T1000 (cell line): ENCODE data around the gene RHBG.
"Not testable (repeated sequence)": the region's sequence is repeated elsewhere in the genome, so short reads cannot be mapped to it uniquely, and the experiment has no call there.

Source experiments
- DNase-seq: peaks from one replicate; lab custom pipeline; 2025; ENCODE audit warnings: mixed read lengths; lab: John Stamatoyannopoulos, UW

The RHBG gene

GRCh38 chr1:156360534-156360933 lies 8.5 kb upstream of the RHBG start:
- DNase-seq, result no peak

GRCh38 chr1:156365754-156366153 lies 3.3 kb upstream of the RHBG start:
- DNase-seq, result no peak

DNA sequence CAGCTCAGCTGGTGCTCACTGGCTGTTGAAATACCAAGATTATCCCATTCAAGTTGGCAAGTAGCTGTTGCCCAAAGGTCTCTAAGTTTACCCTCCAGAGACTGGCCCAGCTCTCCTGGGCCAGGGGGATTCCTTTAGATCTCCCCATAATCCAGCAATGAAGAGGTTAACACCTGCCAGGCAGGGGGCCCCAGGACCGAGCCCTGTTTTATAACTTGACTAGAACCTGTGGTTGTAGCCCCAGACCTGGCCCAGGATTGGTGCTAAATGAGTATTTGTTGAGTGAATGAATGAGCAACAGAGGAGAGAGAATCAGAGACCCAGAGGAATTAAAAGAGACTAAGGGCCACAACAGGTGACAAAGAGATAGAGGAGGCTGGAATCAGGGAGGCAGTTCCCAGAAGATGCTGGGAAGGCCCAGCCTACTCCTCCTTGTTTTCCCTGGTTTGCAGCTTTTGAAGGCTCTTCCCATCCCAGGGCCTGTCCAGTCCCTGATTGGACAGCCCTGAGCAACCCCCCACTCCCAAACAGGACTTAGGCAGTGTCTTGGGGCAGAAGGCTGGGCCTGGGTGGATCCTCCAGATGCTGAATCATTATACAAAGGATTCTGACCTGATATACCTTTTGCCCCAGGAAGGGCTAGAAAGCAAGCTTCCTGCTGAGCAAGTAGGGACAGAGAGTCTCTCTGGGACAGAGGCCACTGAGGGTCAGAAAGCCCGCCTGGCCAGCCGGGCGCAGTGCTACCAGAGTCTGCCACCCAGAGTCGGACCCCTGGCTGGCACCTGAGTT lies 2.4 kb upstream of the RHBG start:
- no peak for DNase-seq

GRCh38 chr1:156367383-156368156 lies 1.4 kb upstream of the RHBG start:
- DNase-seq, result no peak

- DNase-seq, result no peak
These were observed 803 bp upstream of the RHBG start for GRCh38 chr1:156368157-156368658.

DNA sequence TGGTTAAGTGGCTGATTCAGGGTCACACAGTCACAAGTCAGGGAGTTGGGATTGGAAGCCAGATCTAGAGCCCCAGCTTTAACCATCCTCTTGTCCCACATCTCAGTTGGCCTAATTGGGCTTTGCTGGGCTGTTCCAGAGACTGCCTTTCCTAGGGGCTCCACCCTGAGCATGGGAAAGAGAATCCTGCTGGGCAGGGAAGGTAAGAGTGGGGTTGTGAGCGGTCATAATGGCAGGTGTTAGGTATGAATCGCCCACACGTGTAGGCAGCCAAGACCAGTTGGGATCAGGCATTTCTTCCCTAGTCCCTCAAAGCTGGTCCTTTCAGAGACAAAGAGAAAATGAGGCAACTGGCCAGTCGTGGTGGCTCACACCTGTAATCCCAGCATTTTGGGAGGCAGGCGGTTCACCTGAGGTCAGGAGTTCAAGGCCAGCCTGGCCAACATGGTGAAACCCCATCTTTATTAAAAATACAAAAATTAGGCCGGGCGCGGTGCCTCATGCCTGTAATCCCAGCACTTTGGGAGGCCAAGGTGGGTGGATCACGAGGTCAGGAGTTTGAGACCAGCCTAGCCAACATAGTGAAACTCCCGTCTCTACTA lies 775 bp downstream of the RHBG start:
- not testable (repeated sequence) for DNase-seq

GRCh38 chr1:156371553-156372264 lies 2.7 kb downstream of the RHBG start:
- no peak for DNase-seq

GRCh38 chr1:156372265-156372586 lies 3.2 kb downstream of the RHBG start:
- DNase-seq, result no peak

DNA sequence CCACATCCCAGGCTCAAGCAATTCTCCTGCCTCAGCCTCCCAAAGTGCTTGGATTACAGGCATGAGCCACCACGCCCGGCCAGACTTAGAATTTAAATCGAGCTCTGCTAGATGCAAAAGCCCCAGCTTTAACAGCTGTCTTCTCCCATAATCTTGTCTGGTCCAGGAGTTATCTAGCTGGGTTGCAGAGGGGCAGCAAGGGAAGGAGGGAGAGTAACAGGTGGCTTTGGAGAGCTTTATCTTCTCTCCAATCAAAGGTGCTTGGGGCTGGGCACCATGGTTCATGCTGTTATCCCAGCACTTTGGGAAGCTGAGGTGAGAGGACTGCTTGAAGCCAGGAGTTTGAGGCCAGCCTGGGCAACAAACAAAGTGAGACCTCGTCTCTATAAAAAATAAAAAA lies 3.9 kb downstream of the RHBG start:
- no peak for DNase-seq

GRCh38 chr1:156373546-156373945 lies 4.5 kb downstream of the RHBG start:
- no peak for DNase-seq

- DNase-seq, result no peak
These were observed 7.1 kb downstream of the RHBG start for GRCh38 chr1:156376146-156376545.

DNA sequence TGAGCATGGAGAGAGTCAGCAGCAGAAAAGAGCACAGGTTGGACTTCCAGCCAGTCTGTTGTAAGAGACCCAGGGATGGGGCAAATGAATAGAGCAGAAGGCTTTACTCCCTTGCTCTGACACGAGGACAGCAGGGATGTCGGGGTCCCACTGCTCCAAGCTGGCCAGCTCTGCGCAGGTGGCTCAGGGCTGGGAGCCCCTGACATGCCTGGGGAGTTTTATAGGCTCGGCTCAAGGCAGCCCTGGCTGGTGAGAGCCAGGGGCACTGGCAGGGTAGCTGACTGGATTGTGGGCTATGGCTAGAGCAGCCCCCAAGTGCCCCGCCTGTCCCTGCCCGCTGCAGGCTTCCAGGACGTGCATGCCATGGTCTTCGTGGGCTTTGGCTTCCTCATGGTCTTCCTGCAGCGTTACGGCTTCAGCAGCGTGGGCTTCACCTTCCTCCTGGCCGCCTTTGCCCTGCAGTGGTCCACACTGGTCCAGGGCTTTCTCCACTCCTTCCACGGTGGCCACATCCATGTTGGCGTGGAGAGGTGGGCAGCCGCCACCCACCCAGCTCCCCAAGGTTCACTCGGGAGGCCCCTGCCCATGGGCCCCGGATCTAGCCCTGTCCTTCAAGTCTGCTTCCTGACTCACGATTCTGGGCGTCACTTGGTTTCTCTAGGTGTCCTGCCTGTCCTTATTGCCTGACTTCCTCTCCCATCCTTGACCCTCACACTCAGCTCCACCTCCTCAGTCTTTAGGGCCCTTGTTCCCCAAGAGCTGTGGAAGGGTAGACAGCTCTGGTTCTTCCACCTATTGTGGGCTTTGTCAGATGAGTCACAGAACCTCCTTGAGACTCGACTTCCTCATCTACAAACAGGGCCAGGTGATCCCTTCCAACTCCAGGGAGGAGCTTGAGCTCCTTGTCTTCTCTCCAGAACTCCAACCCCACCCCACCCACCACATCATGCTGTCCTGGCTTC lies 8.2 kb downstream of the RHBG start:
- no peak for DNase-seq

GRCh38 chr1:156378557-156378956 lies 9.5 kb downstream of the RHBG start:
- no peak for DNase-seq

GRCh38 chr1:156379420-156380165 lies 10.6 kb downstream of the RHBG start:
- DNase-seq, result no peak

DNA sequence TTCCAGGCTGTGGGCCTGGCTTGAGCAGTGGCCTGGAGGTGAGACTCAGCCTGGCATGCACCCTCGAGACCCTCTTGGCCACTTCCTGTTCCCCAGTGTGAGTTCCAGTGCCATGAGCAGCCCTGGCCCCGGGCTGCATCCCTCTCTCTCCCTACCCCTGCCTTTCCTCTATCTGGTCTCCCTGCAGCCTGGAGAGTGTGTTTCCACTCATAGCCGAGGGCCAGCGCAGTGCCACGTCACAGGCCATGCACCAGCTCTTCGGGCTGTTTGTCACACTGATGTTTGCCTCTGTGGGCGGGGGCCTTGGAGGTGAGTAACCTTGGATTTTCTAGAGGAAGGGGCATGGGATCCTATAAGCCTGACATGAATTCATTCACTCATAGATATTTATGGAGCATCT lies 13.6 kb downstream of the RHBG start:
- DNase-seq, result no peak

- DNase-seq, result no peak
These were observed 14.0 kb downstream of the RHBG start for GRCh38 chr1:156383023-156383422.

DNA sequence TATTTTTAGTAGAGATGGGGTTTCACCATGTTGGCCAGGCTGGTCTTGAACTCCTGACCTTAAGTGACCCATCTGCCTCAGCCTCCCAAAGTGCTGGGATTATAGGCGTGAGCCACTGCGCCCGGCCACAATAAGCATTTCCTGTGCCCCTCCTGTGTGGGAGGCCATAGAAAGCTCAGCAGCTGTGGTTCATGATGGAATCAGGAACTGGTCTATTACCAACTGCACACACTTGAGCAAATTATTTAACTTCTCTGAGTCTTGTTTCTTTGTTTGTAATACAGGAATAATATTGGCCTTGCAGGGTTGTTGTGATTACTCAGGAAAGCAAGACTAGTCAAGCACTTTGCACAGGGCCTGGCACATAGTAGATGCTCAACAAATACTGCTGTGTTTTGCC lies 15.0 kb downstream of the RHBG start:
- DNase-seq, result no peak

DNA sequence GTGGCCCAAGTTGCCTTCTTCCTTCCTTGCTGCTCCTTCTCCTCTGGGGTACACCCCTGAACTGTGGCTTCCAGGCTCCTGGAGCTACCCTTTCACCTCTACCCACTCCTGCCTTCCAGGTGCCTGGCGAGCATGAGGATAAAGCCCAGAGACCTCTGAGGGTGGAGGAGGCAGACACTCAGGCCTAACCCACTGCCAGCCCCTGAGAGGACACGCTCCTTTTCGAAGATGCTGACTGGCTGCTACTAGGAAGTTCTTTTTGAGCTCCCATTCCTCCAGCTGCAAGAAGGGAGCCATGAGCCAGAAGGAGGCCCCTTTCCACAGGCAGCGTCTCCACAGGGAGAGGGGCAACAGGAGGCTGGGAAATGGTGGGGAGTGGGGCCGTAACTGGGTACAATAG lies 15.6 kb downstream of the RHBG start:
- DNase-seq, result no peak

- no peak for DNase-seq
These were observed 16.6 kb downstream of the RHBG start for GRCh38 chr1:156385534-156386031.
